HG02938 (cell line): ENCODE measurements around the gene GAPVD1.
"Not testable (repeated sequence)": the region's sequence is repeated elsewhere in the genome, so short reads cannot be mapped to it uniquely, and the experiment has no call there.

Experiments used
- ATAC-seq: cut with Tn5 transposase; IDR thresholded peaks from one replicate; pipeline ENCODE4 v1.9.1; 2021; ENCODE audit warnings: mild to moderate bottlenecking, moderate library complexity; ENCODE audit not compliant: unreplicated experiment

GAPVD1 gene

DNA sequence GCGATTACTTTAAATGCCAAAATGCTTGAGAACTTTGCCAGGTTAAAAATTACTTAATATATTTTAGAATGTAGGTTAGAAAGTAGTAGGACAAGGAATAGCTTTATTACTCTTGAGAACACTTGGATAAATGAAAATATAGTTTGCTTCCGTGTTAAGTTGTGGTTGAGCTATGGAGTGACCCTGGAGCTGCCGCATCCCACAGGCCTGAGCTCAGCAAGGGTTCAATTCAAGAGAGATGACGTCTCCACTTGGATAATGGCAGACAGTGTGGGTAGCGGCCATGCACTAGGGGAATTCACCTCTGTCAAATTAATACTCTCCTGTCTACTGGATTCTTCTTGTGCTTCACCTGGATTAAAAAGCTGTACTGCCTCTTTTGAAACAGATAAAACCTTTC, 105.0 kb downstream of the GAPVD1 start:
- no peak for ATAC-seq

DNA sequence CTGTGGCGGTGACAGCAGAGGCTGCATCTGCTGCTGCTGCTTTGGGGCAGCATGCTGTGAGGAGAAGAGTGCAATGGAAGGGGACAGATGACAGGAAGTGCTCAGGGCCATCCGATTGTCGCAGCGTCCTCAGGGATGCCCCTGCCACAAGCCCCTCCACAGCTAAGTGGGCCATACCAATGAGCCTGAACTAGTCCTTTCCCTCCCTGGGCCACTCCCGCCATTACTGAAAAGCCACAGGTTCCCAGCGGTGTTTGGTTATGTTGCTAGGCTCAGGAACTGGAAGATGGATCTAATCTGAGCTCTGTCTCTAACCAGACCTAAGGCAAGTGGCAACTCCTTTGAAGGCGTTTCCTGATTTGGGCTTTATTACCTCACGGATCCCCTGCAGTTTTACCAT, 109.2 kb downstream of the GAPVD1 start:
- ATAC-seq = no peak

DNA sequence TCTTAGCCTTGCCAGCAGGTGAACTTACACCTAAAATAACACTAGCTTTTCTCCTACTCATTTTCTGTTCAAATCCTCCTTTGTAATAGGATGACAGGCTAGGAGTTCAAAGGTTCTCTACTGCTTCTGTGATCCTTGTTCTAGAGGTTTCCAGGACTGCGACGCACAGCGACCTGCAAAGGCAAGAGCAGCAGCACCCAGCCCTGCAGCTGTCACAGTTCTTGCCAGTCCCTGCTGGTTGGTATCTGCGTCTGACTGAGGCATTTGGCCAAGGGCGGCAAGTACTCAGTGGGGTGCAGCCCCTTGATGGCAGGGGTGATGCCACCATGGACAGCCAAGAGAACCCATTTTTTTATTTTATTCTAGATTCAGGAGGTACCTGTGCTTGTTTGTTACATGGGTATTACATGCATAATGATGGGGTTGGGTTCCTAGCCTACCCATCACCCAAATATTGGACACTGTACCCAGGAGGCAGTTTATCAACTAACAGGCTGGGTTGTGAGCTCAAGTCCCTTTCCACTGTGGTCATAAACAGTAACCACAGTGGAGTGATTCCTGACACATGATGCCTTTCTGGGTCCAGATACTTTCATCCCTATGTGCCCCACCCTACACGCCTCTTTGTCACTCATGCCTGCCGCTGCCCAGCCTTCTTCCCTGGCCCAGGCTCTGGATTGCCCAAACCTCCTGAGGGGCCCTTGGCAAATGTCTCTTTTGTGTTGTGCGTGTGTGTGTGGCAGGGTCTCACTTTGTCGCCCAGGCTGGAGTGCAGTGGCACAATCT, 111.0 kb downstream of the GAPVD1 start:
- no peak for ATAC-seq

DNA sequence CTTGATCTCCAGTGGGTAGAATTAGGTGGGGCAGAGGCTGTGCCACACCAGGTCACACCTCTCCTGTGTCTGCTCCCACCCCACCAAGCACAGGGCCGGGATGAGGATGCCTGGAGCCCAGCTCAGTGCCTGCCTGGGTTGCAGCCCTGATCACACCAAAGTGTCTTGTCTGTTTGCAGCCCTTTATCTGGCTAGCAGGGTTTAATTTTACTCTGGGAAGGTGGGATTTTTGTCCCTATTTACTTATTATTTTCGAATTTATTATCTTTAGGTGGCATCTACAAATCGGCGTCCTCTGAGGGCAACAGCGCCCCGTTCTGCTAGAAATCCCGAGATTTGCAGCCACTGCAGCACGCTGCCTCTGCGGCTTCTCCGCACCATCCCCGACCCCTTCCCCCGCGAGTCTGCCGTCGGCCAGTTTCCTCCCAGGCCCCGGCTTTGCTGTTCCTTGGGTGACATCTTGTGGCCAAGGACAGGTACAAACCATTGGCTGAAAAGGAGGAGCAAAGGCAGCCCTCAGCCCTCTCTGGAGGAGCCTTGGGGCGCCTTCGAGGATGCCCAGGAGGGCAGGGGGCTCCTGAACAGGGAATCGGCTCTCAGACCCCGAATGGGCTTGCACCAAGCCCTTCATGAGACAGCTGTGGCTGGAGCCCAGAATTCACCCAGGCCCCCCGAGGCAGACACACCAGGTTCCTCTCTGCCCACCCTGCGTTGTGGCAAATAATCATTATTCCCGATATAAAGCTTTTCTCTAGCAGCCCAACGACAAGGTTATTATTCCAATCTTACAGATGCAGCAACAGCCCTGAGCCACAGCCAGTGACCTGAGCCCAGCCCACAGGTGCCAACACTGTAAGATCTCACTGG, 113.0 kb downstream of the GAPVD1 start:
- no peak for ATAC-seq

DNA sequence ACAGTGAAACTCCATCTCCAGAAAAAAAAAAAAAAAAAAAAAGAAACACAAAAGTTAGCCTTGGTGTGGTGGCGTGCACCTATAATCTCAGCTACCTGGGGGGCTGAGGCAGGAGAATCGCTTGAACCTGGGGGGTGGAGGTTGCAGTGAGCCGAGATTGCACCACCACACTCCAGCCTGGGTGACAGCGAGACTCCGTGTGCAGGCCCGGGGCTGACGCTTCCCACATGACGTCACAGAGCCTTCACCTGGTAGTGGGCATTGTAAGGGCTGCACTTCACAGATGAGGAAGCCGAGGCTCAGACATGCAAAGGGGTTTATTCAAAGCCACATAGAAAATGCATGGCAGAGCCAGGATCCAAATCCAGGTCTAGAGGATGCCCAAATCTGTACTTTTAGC, 114.2 kb downstream of the GAPVD1 start:
- no peak for ATAC-seq

DNA sequence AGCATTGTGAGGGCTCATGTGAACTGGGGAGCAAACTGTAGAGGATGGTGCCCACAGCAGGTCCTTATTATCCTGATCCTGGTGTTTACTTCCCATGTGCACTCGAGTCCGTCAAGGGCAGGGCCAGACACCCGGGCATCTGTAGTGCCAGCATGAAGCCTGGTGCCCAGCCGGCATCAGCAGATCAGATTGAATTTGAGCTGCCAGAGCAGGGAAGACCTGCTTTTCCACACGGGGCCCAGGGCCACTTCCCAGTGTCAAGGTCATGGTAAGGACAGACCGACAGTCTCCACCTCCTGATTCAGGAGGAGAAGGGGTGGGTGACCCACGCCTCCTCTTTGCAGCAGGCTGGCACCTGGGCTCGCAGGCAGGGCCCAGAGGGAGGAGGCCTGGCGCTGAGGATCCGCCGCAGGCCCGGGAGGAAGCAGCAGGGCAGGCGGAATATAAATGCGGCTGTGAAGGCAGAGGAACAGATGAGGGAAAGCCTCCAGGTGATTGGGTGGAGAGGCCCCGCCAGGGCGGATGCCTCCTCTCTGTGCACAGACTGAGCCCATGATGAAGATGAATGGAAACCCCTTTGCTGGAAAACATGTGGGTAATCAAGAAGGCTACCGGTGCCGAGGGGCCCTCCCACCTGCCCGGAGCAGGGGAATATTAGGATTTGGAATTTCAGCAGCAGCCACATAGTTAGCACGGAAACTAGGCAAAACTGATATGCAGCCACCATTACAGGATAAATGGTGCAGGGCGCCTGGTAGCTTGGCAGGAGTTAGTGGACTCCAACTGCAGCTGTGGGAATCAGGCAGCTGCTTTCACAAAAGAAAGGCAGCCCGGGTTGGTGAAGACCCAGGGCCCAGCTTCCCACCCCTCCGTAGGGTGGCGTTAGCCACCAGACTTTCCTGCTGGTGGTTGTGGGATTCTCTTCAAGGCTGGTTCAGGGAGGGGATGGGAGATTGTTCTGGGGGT, 114.9 kb downstream of the GAPVD1 start:
- ATAC-seq = no peak

DNA sequence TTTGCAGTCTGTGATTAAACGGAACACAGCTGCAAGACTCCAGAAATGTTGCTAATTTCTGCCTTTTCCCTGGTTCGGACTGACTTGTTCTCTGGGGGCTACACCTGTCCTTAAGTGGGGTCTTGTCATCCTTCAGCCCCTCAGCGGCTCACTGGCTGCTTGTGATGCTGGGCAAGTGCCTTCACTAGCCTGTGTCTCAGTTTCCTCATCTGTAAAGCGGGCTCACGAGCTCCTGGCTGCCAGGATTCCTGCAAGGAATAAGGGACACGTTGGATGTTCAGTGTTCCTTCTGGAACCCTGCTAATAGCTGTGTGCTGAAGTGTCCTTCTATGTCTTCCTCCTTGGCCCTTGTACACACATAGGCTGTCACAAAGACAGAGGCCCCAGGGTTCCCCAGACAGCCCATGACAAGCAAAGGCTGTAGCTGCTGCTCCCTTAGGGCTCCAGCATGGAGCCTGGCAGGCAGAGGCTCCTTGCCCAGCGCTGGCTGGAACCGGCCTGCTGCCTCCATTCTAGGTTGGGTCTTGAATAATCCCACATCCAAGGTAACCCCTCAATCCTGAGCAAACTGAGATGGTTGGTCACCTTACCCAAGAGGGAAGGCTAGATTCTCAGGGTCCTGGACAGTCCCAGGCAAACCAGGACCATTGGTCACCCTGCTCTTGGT, 116.1 kb downstream of the GAPVD1 start:
- no peak for ATAC-seq

DNA sequence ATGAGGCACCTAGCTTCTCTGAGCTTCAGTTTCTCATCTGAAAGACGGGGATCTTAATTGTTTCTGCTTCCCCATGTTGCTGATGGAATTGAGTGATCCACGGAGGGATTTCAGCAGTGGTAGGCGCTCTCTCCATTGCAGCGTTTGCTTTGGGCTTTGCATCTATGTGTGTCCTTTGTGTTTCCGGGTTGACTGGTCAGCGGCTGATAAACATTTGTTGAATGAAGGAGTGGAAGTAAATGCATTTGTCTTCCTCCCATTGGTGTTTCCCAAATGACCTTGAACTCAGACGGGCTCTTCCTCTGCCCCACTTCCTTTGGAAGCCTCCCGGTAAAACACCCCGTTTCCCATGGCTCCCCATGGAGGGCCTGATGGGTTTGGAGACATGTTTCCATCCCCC, 117.2 kb downstream of the GAPVD1 start:
- no peak for ATAC-seq

DNA sequence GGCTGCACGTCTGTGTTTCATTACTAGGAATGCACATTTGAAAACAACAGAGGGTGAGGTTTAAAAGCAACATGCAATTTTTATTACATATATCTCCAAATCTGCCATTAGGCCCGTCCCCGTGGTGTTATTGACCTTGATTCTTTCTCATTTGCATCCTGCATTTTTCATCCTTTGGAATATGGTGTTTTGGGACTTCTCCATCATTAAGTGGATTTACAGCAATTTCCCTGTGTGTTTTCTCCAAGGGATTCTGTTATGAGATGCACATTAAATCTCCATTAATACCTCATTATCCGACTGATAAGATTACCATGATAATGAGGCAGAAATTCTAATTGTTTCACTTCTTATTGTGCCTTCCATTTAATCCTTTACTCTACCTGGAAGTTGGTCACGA, 117.6 kb downstream of the GAPVD1 start:
- ATAC-seq = no peak

DNA sequence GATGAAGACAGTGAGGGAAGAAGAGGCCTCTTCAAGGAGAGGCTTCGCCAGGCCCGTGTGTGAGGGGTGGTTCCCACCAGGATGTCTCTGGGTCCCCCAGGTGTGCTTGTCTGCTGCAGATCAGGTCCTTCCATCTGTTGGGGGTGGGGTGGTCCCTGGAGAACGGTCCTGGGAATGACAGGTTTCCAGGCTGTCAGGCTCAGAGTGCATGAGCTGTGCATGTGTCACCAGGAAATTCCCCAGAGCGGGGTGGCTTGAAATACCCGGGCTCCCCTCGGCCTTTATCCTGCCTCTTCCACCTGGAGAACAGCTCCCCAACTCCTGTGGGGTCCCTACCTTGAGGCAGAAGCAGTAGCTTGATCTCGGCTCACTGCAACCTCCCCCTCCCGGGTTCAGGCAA, 118.8 kb downstream of the GAPVD1 start:
- ATAC-seq = no peak

DNA sequence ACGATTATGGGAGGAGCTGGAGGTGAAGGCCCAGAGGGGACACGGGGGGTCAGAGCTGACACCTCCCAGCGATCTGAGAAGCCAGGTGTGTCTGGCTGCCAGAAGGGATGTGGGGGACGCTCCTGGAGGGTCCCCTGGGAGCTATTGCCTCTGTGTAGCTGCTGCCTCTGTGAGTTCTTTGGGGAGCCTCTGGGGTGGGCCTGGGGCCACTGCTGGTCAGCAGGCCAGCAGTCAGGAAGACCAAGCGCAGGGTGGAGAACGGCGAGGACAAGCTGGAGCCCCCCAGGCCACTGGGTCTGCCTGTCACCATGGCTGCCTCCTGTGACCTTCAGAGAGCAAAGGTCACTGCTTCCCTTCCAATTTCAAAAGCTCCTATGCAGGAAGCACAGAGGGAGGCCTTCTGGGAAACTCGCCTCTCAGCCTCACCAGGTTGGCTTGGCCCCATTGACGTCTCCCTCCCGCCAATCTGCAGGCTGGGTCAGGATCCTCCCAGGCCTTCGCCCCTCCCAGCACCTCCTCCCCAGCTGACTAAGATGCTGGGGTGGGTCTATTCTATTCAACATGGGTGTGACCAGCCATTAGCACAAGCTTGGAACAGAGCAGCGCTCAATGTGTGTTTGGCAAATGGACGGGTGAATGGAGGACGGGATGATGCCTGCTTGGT, 126.4 kb downstream of the GAPVD1 start:
- ATAC-seq = no peak

DNA sequence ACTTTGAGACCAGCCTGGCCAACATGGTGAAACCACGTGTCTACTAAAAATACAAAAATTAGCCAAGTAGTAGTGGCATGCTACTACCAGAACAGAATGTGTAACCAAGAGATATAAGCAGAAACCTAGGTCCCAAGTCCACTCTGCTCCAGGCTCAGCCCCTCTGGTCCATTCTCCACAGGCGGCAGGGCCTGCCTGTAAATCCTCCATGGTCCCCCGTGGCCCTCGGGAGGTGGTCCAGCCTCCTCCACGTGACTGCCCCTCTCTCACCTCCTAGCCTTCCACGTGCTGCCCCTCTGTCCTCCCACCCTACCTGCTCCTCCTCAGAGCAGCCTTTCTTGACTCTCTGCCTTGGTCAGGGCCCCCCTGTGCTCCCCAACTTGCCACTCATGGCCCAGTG, 127.4 kb downstream of the GAPVD1 start:
- ATAC-seq = no peak

DNA sequence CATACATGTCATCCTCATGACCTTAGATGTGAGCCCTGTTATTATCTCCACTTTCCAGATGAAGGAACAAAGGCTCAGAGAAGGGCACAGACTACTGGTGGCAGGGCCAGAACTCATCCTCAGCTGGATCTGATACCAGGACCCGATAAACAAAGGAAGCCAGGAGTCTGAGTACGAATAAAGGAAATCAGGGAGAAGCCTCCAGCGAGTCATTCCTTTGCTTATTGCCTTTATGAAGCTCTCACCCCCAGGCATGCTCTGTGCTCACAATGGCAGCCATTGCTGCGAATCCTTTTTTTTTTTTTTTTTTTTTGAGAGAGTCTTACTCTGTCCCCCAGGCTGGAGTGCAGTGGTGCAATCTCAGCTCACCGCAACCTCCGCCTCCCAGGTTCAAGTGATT, 130.1 kb downstream of the GAPVD1 start:
- ATAC-seq = no peak

DNA sequence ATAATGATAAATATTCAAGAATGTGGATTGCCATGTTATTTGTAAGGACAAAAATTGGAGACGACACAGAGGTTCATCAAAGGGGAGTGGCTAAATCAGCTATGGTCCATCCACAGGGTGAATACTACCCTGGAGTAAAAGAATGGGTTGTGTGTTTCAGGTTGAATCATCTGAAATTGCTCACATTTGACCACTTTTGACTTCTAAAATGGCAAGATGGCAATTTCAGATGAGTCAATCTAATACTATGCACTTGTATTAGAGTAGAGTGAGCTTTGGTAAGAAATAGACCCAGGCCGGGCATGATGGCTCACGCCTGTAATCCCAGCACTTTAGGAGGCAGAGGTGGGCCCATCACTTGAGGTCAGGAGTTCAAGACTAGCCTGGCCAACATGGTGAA, 131.8 kb downstream of the GAPVD1 start:
- ATAC-seq = no peak

DNA sequence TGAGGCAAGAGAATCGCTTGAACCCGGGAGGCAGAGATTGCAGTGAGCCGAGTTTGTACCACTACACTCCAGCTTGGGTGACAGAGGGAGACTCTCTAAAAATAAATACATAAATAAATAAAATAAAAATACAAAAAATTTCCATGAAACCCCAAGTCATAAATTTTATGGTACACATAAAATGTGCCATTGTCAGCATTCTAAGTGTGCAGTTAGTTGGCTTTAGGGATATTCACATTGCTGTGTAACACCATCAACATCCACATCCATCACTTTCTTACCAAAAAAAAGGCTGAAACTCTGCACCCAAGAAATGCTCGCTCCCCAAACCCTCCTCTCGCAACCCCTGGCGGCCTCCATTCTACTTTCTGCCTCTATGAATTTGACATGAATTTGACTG, 135.2 kb downstream of the GAPVD1 start:
- no peak for ATAC-seq

DNA sequence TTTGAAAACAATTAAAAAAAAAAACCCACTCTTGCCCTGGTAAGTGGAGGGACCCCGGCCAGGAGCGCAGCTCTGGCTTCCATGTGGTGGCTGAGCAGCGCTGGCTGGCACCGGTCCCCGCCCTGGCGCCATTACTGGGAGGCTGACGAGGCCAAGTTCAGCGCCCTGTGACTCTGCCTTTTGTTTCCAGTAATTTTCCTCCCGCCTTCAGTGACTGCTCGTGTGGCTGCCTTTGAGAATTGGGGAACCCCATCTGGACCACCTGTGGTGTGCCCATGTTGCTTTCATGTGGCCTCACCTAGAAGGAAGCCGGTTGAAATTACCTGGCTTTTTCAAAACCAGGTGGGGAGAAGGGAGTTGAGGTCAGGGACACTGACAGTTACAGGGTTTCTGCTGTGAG, 136.1 kb downstream of the GAPVD1 start:
- ATAC-seq = no peak

DNA sequence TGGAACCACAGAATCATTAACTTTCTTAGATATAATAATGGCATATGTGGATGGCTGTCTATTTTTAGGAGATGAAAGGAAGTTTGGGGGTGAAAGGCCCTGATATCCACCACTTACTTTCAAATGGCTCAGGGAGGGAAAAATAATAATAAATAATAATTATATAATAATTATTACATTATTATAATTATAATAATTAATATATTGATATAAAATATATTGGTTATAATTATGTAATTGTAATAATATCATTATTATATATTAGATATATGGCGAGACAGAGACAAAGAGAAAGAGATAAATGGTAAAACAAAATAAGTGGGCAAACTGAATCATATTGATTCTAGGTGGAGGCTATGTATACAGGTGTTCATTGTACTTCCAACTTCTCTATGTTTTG, 136.6 kb downstream of the GAPVD1 start:
- no peak for ATAC-seq

DNA sequence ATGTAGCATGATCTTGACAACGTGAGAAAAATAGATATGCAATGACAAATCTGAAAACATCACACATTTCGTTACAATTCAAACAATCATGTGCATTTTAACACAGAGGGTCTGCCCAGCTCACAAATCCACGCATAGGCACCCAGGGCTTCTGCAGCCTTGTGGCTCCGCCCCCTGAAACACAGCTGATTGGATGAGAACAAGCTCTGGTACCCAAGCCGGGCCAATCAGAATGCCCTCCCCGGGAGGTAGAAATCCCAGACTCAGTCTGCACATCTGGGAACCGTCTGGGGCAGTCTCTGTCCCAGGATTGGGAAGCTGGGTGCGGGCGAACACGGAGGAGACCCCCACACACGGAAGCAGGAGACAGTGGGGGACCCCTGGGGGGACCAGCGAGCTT, 137.5 kb downstream of the GAPVD1 start:
- no peak for ATAC-seq

DNA sequence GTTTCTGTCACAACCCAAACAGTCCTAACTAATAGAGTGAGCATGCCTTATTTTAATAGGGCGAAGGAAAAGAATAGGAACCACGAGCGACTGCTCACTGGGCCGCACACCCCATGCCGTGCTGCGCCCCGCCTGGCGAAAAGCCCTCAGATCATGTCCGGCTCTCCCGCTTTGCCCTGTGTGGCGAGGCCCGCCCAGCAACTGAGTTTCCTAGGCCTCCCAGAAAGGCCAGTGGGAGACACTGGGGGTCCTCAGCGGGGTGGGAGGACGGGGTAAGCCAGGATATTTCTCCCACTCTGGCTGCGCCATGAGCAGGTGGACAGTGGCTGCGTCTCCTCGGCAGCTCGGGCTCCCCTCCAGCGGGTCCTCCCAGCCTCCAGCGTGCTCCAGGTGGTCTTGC, 138.0 kb downstream of the GAPVD1 start:
- ATAC-seq = no peak

DNA sequence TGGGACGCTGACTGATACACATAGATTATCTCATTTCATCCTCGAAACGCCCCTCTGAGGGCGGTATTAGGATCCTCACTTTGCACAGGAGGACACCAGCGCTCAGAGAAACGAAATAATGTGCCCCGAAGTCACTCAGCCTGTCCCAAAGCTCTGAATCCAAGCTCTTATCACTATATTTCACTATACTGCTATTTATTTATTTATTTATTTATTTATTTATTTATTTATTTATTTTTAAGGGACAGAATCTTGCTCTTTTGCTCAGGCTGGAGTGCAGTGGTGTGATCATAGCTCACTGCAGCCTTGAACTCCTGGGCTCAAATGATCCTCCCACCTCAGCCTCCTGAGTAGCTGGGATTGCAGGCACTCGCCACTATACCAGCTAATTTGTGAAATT, 138.6 kb downstream of the GAPVD1 start:
- not testable (repeated sequence) for ATAC-seq
